H1 (cell line): ENCODE data around the gene TNFRSF6B.

ENCODE experiments used
- EP300 ChIP-seq, 2 experiments: IDR thresholded peaks; 1 replicate in 1 of 2; 2 replicates in 1 of 2; pipeline ENCODE4 v1.6.1; 2011 to 2012; ENCODE audit warnings: low read depth in 2 of 2, low read length in 2 of 2, mild to moderate bottlenecking in 2 of 2, borderline replicate concordance in 1 of 2, inconsistent platforms in 1 of 2, moderate library complexity in 1 of 2
- HDAC6 ChIP-seq: IDR thresholded peaks from one replicate; pipeline ENCODE4 v1.7.1; 2012; ENCODE audit warnings: low read depth, mild to moderate bottlenecking, inconsistent platforms, low read length, moderate library complexity
- NANOG ChIP-seq: IDR thresholded peaks from 2 replicates; pipeline ENCODE4 v1.6.1; 2011; ENCODE audit warnings: low read length, low read depth, mild to moderate bottlenecking, inconsistent platforms; ENCODE audit not compliant: insufficient read depth, poor library complexity, severe bottlenecking
- SIN3A ChIP-seq, 2 experiments: IDR thresholded peaks in 1 of 2; conservative IDR thresholded peaks in 1 of 2; 2 replicates each; pipeline ENCODE4 v1.6.1; 2011 to 2012; ENCODE audit warnings: low read length in 2 of 2, improper control_type of control experiment in 1 of 2, low read depth in 1 of 2, mild to moderate bottlenecking in 1 of 2
- TF ChIP-seq, protein P1 (sequence below), 3 experiments: IDR thresholded peaks; 1 replicate in 2 of 3; 2 replicates in 1 of 3; pipeline versions ENCODE4 v1.5.1 to v1.6.1; 2011; ENCODE audit warnings: low read length in 3 of 3, mild to moderate bottlenecking in 3 of 3, inconsistent platforms in 2 of 3, low read depth in 1 of 3, moderate library complexity in 1 of 3; ENCODE audit not compliant: insufficient read depth in 1 of 3; ENCODE audit errors: control extremely low read depth in 1 of 3

GRCh38 chr20:63661959-63662812, 34.3 kb upstream of the TNFRSF6B start:
- no peak for TF ChIP-seq NANOG
- TF ChIP-seq EP300 (IDR thresholded peaks at IDR 0.05; ENCODE audit: borderline replicate concordance in 1 of 2, low read depth in 2 of 2, low read length in 2 of 2), result no peak
- TF ChIP-seq, protein P1, sequence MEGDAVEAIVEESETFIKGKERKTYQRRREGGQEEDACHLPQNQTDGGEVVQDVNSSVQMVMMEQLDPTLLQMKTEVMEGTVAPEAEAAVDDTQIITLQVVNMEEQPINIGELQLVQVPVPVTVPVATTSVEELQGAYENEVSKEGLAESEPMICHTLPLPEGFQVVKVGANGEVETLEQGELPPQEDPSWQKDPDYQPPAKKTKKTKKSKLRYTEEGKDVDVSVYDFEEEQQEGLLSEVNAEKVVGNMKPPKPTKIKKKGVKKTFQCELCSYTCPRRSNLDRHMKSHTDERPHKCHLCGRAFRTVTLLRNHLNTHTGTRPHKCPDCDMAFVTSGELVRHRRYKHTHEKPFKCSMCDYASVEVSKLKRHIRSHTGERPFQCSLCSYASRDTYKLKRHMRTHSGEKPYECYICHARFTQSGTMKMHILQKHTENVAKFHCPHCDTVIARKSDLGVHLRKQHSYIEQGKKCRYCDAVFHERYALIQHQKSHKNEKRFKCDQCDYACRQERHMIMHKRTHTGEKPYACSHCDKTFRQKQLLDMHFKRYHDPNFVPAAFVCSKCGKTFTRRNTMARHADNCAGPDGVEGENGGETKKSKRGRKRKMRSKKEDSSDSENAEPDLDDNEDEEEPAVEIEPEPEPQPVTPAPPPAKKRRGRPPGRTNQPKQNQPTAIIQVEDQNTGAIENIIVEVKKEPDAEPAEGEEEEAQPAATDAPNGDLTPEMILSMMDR (IDR thresholded peaks at IDR 0.05; ENCODE audit: control extremely low read depth in 1 of 3, insufficient read depth in 1 of 3, low read depth in 1 of 3, low read length in 3 of 3), result no peak
- no peak for TF ChIP-seq HDAC6
- TF ChIP-seq SIN3A (conservative IDR thresholded peaks at IDR 0.05 in 1 of 2, IDR thresholded peaks at IDR 0.05 in 1 of 2; ENCODE audit: low read depth in 1 of 2, low read length in 2 of 2), result no peak
